ENCODE results near the gene TRIM24.

TRIM24 gene

DNA sequence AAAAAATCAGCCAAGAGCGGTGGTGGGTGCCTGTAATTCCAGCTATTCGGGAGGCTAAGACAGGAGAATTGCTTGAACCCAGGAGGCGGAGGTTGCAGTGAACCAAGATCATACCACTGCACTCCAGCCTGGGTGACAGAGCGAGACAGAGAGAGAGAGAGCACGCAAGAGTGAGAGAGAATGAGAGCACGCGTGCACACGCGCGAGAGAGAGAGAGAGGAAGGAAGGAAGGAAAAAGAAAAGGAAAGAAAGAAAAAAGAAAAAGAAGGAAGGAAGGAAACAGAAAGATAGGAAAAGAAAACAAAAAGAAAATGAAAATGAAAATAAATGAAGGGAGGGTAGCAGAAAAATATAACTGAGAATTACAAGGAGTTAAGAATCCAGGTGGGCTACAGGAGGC is 158.4 kb downstream of the TRIM24 start:
- Histone ChIP-seq H3K4me3 (replicated peaks; ENCODE audit: insufficient read depth, low read length) (no peak overlapping the region), H3K27me3 (ENCODE audit: insufficient read depth, poor library complexity, severe bottlenecking) (no peaks in the 10 kb centered on the region), H3K27ac (replicated peaks) (no peak overlapping the region)
- TF ChIP-seq GABPA (IDR thresholded peaks at IDR 0.05; ENCODE audit: low read depth) = no peak
- TF ChIP-seq, protein P1, sequence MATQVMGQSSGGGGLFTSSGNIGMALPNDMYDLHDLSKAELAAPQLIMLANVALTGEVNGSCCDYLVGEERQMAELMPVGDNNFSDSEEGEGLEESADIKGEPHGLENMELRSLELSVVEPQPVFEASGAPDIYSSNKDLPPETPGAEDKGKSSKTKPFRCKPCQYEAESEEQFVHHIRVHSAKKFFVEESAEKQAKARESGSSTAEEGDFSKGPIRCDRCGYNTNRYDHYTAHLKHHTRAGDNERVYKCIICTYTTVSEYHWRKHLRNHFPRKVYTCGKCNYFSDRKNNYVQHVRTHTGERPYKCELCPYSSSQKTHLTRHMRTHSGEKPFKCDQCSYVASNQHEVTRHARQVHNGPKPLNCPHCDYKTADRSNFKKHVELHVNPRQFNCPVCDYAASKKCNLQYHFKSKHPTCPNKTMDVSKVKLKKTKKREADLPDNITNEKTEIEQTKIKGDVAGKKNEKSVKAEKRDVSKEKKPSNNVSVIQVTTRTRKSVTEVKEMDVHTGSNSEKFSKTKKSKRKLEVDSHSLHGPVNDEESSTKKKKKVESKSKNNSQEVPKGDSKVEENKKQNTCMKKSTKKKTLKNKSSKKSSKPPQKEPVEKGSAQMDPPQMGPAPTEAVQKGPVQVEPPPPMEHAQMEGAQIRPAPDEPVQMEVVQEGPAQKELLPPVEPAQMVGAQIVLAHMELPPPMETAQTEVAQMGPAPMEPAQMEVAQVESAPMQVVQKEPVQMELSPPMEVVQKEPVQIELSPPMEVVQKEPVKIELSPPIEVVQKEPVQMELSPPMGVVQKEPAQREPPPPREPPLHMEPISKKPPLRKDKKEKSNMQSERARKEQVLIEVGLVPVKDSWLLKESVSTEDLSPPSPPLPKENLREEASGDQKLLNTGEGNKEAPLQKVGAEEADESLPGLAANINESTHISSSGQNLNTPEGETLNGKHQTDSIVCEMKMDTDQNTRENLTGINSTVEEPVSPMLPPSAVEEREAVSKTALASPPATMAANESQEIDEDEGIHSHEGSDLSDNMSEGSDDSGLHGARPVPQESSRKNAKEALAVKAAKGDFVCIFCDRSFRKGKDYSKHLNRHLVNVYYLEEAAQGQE (IDR thresholded peaks at IDR 0.05; ENCODE audit: insufficient replicate concordance, low read depth) = no peak
- no peak for TF ChIP-seq SPI1 (IDR thresholded peaks at IDR 0.05; ENCODE audit: borderline replicate concordance, low read depth)
- no peak for TF ChIP-seq POLR2AphosphoS5 (IDR thresholded peaks at IDR 0.05; ENCODE audit: low read depth)
- TF ChIP-seq, protein P2, sequence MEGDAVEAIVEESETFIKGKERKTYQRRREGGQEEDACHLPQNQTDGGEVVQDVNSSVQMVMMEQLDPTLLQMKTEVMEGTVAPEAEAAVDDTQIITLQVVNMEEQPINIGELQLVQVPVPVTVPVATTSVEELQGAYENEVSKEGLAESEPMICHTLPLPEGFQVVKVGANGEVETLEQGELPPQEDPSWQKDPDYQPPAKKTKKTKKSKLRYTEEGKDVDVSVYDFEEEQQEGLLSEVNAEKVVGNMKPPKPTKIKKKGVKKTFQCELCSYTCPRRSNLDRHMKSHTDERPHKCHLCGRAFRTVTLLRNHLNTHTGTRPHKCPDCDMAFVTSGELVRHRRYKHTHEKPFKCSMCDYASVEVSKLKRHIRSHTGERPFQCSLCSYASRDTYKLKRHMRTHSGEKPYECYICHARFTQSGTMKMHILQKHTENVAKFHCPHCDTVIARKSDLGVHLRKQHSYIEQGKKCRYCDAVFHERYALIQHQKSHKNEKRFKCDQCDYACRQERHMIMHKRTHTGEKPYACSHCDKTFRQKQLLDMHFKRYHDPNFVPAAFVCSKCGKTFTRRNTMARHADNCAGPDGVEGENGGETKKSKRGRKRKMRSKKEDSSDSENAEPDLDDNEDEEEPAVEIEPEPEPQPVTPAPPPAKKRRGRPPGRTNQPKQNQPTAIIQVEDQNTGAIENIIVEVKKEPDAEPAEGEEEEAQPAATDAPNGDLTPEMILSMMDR (IDR thresholded peaks at IDR 0.05; ENCODE audit: insufficient read depth, low read length) = no peak
- DNase-seq (ENCODE audit: low read depth in 1 of 2, low spot score in 1 of 2) = no peak

DNA sequence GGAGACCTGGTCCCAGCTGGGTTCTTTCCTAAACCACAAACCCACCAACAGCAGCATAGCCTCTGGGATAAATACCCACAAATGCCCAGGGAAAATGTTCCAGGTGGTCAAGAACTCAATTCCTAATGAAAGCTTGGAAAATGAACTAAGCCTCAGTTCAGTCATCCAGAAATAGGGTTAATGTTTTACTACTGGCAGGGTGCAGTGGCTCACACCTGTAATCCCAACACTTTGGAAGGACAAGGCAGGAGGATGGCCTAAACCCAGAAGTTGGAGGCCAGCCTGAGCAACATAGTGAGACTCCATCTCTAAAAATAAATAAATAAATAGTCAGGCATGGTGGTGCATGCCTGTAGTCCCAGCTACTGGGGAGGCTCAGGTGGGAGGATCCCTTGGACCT is 158.9 kb downstream of the TRIM24 start:
- Histone ChIP-seq H3K27me3 (ENCODE audit: insufficient read depth, poor library complexity, severe bottlenecking) (no peaks in the 10 kb centered on the region), H3K27ac (replicated peaks) (no peak overlapping the region), H3K4me3 (replicated peaks; ENCODE audit: insufficient read depth, low read length) (no peak overlapping the region)
- no peak for DNase-seq (ENCODE audit: low read depth in 1 of 2, low spot score in 1 of 2)
- TF ChIP-seq, protein P2 (IDR thresholded peaks at IDR 0.05; ENCODE audit: insufficient read depth, low read length) = no peak
- no peak for TF ChIP-seq POLR2AphosphoS5 (IDR thresholded peaks at IDR 0.05; ENCODE audit: low read depth)
- no peak for TF ChIP-seq GABPA (IDR thresholded peaks at IDR 0.05; ENCODE audit: low read depth)
- no peak for TF ChIP-seq SPI1 (IDR thresholded peaks at IDR 0.05; ENCODE audit: borderline replicate concordance, low read depth)
- TF ChIP-seq, protein P1 (IDR thresholded peaks at IDR 0.05; ENCODE audit: insufficient replicate concordance, low read depth) = no peak

DNA sequence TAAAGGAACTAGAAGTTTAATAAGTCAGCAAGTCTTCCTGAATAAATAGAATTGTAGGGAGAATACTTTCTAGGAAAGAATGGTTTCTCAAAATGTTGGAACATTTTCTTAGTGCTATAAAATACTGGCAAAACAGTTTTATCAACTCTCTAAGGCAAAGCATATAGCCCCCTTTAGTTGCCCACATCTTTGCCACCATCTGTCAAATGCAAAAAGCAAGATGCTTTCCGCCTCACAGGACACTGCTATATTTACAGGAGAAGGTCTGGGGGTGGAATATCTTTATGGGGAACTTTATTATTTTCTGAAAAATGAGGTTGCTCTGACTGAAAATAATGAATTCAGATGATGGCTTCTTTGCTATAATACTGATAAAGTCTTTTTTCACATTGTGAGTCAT is 162.8 kb downstream of the TRIM24 start:
- Histone ChIP-seq H3K4me3 (replicated peaks; ENCODE audit: insufficient read depth, low read length) (no peak overlapping the region), H3K27me3 (ENCODE audit: insufficient read depth, poor library complexity, severe bottlenecking) (no peaks in the 10 kb centered on the region), H3K27ac (replicated peaks) (no peak overlapping the region)
- TF ChIP-seq SPI1 (IDR thresholded peaks at IDR 0.05; ENCODE audit: borderline replicate concordance, low read depth) = no peak
- no peak for TF ChIP-seq POLR2AphosphoS5 (IDR thresholded peaks at IDR 0.05; ENCODE audit: low read depth)
- TF ChIP-seq, protein P2 (IDR thresholded peaks at IDR 0.05; ENCODE audit: insufficient read depth, low read length) = no peak
- TF ChIP-seq, protein P1 (IDR thresholded peaks at IDR 0.05; ENCODE audit: insufficient replicate concordance, low read depth) = no peak
- TF ChIP-seq GABPA (IDR thresholded peaks at IDR 0.05; ENCODE audit: low read depth) = no peak
- DNase-seq (ENCODE audit: low read depth in 1 of 2, low spot score in 1 of 2) = no peak
